ENCODE measurements around the gene SPAG17. TPM values are rescaled to one million over a fixed set of nuclear protein-coding genes. Genes with fewer than 3 reads are reported as not detected.

SPAG17 gene
- total RNA-seq, 1 experiment from 2014 or later, result 0.36 TPM

- in situ Hi-C loops (cut with HindIII; ENCODE audit: low pct_unique_long_range_greater_than_20kb, low sequenced_read_pairs), result no loop called here
- ChIA-PET CTCF (no interaction called here), POLR2A (no interaction called here)
- no peak for DNase-seq (ENCODE audit: low read depth, low spot score)
- no peak overlapping the region for H3K27ac ChIP-seq (ENCODE audit: low read length)
- H3K36me3 ChIP-seq (ENCODE audit: control insufficient read depth, insufficient read depth, low read length), result no peaks in the 10 kb centered on the region
- no peaks in the 10 kb centered on the region for H3K4me1 ChIP-seq (ENCODE audit: control insufficient read depth, insufficient read depth, low read length)
- no peaks in the 10 kb centered on the region for H3K27me3 ChIP-seq (ENCODE audit: control insufficient read depth, insufficient read depth, low read length)
- no peak for ATAC-seq
- intact Hi-C loops (cut with micrococcal nuclease; ENCODE audit: unreplicated experiment), result no loop called here
- TF ChIP-seq SIN3A (IDR thresholded peaks at IDR 0.05; ENCODE audit: borderline replicate concordance, insufficient read depth, low read depth, low read length) (no peak), POLR2AphosphoS5 (IDR thresholded peaks at IDR 0.05; ENCODE audit: low read depth, low read length) (no peak), TCF7L2 (IDR thresholded peaks at IDR 0.05; ENCODE audit: low read depth, low read length) (no peak), REST (IDR thresholded peaks at IDR 0.05; ENCODE audit: insufficient read depth in 1 of 2, low read depth in 2 of 2, low read length in 1 of 2) (no peak)
- TF ChIP-seq, protein P1, sequence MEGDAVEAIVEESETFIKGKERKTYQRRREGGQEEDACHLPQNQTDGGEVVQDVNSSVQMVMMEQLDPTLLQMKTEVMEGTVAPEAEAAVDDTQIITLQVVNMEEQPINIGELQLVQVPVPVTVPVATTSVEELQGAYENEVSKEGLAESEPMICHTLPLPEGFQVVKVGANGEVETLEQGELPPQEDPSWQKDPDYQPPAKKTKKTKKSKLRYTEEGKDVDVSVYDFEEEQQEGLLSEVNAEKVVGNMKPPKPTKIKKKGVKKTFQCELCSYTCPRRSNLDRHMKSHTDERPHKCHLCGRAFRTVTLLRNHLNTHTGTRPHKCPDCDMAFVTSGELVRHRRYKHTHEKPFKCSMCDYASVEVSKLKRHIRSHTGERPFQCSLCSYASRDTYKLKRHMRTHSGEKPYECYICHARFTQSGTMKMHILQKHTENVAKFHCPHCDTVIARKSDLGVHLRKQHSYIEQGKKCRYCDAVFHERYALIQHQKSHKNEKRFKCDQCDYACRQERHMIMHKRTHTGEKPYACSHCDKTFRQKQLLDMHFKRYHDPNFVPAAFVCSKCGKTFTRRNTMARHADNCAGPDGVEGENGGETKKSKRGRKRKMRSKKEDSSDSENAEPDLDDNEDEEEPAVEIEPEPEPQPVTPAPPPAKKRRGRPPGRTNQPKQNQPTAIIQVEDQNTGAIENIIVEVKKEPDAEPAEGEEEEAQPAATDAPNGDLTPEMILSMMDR (IDR thresholded peaks at IDR 0.05), result no peak
- no TSS peak for BruUV-seq (replicated peaks)
- H3K9me3 ChIP-seq (ENCODE audit: control insufficient read depth, insufficient read depth, low read depth, low read length), result no peaks in the 10 kb centered on the region
- no peak overlapping the region for H3K4me3 ChIP-seq (ENCODE audit: low read depth in 2 of 2, low read length in 2 of 2)
Observed at GRCh38 chr1:118209648-118210047, 24.6 kb upstream of the SPAG17 start.

GRCh38 chr1:118206966-118207365 lies 21.9 kb upstream of the SPAG17 start:
- CTCF ChIA-PET, result no interaction called here
- TF ChIP-seq POLR2AphosphoS5 (IDR thresholded peaks at IDR 0.05; ENCODE audit: low read depth, low read length) (no peak), TCF7L2 (IDR thresholded peaks at IDR 0.05; ENCODE audit: low read depth, low read length) (no peak), SIN3A (IDR thresholded peaks at IDR 0.05; ENCODE audit: borderline replicate concordance, insufficient read depth, low read depth, low read length) (no peak), REST (IDR thresholded peaks at IDR 0.05; ENCODE audit: insufficient read depth in 1 of 2, low read depth in 2 of 2, low read length in 1 of 2) (no peak)
- TF ChIP-seq, protein P1 (IDR thresholded peaks at IDR 0.05), result no peak
- Histone ChIP-seq H3K36me3 (ENCODE audit: control insufficient read depth, insufficient read depth, low read length) (no peaks in the 10 kb centered on the region), H3K4me1 (ENCODE audit: control insufficient read depth, insufficient read depth, low read length) (no peaks in the 10 kb centered on the region), H3K9me3 (ENCODE audit: control insufficient read depth, insufficient read depth, low read depth, low read length) (no peaks in the 10 kb centered on the region), H3K27me3 (ENCODE audit: control insufficient read depth, insufficient read depth, low read length) (no peaks in the 10 kb centered on the region), H3K27ac (ENCODE audit: low read length) (no peak overlapping the region), H3K4me3 (ENCODE audit: low read depth in 2 of 2, low read length in 2 of 2) (no peak overlapping the region)
- in situ Hi-C loops (cut with HindIII; ENCODE audit: low pct_unique_long_range_greater_than_20kb, low sequenced_read_pairs) (no loop called here), intact Hi-C loops (cut with micrococcal nuclease; ENCODE audit: unreplicated experiment) (no loop called here)
- DNase-seq (ENCODE audit: low read depth, low spot score) (no peak), ATAC-seq (no peak)
- no TSS peak for BruUV-seq (replicated peaks)
- POLR2A ChIA-PET, result interaction anchor here (0.6 kb wide), 1 partner anchor 16 kb away, joined by 4 read pairs; no protein-coding TSS in a partner anchor
